Endothelial cell of umbilical vein (primary cell): ENCODE data around the gene ARHGAP22. TPM values are rescaled to one million over a fixed set of nuclear protein-coding genes. Genes with fewer than 3 reads are reported as not detected.

Source experiments
- BruUV-seq: library from RNA; stranded (reverse); fragments of 400-500 nt; replicated peaks from 2 replicates; lab custom pipeline; 2021; lab: Mats Ljungman, UMichigan
- CTCF ChIA-PET: fragments of 300-600, 350-600 bp; sonication (Branson Sonifier 250); formaldehyde crosslinking; loops from one replicate; lab custom pipeline; 2021; ENCODE audit warnings: antibody characterized with exemption, inconsistent platforms; lab: Charles Lee
- POLR2A ChIA-PET: fragments of 300-600, 350-600 bp; sonication (Branson Sonifier 250); formaldehyde crosslinking; loops from one replicate; lab custom pipeline; 2021; ENCODE audit warnings: antibody characterized with exemption, inconsistent platforms; lab: Charles Lee
- DNase-seq: peaks from one replicate; pipeline ENCODE4 v3.0.0-alpha.2; 2011; ENCODE audit warnings: low read depth, low spot score
- FAIRE-seq: peaks from 2 replicates; lab custom pipeline; 2011; peaks lifted over from hg19 to GRCh38; lab: Jason Lieb, UNC
- H2AFZ ChIP-seq: 2 replicates; pipeline ENCODE4 v1.6.0; 2012; ENCODE audit warnings: low read depth, low read length, control low read depth, inconsistent platforms
- H3K27ac ChIP-seq: 2 replicates; pipeline ENCODE4 v1.5.1; 2011; ENCODE audit warnings: low read depth, mild to moderate bottlenecking, control low read depth, low read length, moderate library complexity; ENCODE audit not compliant: insufficient read depth
- H3K27me3 ChIP-seq, 2 experiments: 2 replicates each; pipeline versions ENCODE4 v1.6.0 to v1.6.1; 2011; ENCODE audit warnings: low read length in 2 of 2, mixed read lengths in 1 of 2; ENCODE audit not compliant: control insufficient read depth in 2 of 2, insufficient read depth in 2 of 2
- H3K36me3 ChIP-seq, 2 experiments: 2 replicates in 1 of 2; 3 replicates in 1 of 2; pipeline ENCODE4 v1.5.1; 2011; ENCODE audit warnings: low read length in 2 of 2, mild to moderate bottlenecking in 1 of 2, moderate library complexity in 1 of 2; ENCODE audit not compliant: control insufficient read depth in 2 of 2, insufficient read depth in 2 of 2; ENCODE audit errors: extremely low read depth in 1 of 2
- H3K4me1 ChIP-seq: 3 replicates; pipeline ENCODE4 v1.5.1; 2011; ENCODE audit warnings: mild to moderate bottlenecking, low read length; ENCODE audit not compliant: control insufficient read depth, insufficient read depth; ENCODE audit errors: extremely low read depth
- H3K4me2 ChIP-seq: 2 replicates; pipeline ENCODE4 v1.6.1; 2011; ENCODE audit warnings: low read length, control low read depth, mixed read lengths; ENCODE audit not compliant: insufficient read depth
- H3K4me3 ChIP-seq, 3 experiments: fragments of 200-600 bp in 1 of 3; sonication (generic), shearing (Covaris generic) in 1 of 3; replicated peaks in 1 of 3; 2 replicates each; pipeline ENCODE4 v1.5.1; 2011 to 2016; ENCODE audit warnings: control low read depth in 3 of 3, low read length in 3 of 3, mild to moderate bottlenecking in 2 of 3, inconsistent platforms in 1 of 3, low read depth in 1 of 3, moderate library complexity in 1 of 3; ENCODE audit not compliant: insufficient read depth in 1 of 3
- H3K79me2 ChIP-seq: 2 replicates; pipeline ENCODE4 v1.6.0; 2012; ENCODE audit warnings: low read length, inconsistent platforms; ENCODE audit not compliant: control insufficient read depth, insufficient read depth
- H3K9ac ChIP-seq: replicated peaks from 2 replicates; pipeline ENCODE3; 2011; ENCODE audit warnings: low read length, control low read depth; ENCODE audit not compliant: insufficient read depth; ENCODE audit errors: extremely low read depth
- H3K9me1 ChIP-seq: replicated peaks from 3 replicates; pipeline ENCODE4 v1.6.0; 2011; ENCODE audit warnings: mild to moderate bottlenecking, low read length; ENCODE audit not compliant: control insufficient read depth, insufficient read depth; ENCODE audit errors: extremely low read depth
- H3K9me3 ChIP-seq: replicated peaks from 2 replicates; pipeline ENCODE4 v1.5.1; 2012; ENCODE audit warnings: low read length, inconsistent platforms; ENCODE audit not compliant: control insufficient read depth, insufficient read depth
- H4K20me1 ChIP-seq: replicated peaks from 2 replicates; pipeline ENCODE3; 2011; ENCODE audit warnings: mild to moderate bottlenecking, low read length; ENCODE audit not compliant: control insufficient read depth, insufficient read depth; ENCODE audit errors: extremely low read depth
- CTCF ChIP-seq, 2 donors: IDR thresholded peaks; 1 replicate in 1 of 2; 2 replicates in 1 of 2; pipeline ENCODE4 v1.5.1; 2011; ENCODE audit warnings: low read length in 2 of 2, mild to moderate bottlenecking in 2 of 2, moderate library complexity in 2 of 2, control low read depth in 1 of 2, inconsistent platforms in 1 of 2, low read depth in 1 of 2; ENCODE audit not compliant: insufficient read depth in 1 of 2; ENCODE audit errors: extremely low read depth in 1 of 2
- EZH2 ChIP-seq: IDR thresholded peaks from 2 replicates; pipeline ENCODE4 v1.6.1; 2012; ENCODE audit warnings: borderline replicate concordance, low read depth, mild to moderate bottlenecking, moderate library complexity, low read length, inconsistent platforms; ENCODE audit not compliant: severe bottlenecking
- FOS ChIP-seq: IDR thresholded peaks from 2 replicates; pipeline ENCODE4 v1.6.1; 2011; ENCODE audit warnings: mild to moderate bottlenecking, low read length, moderate library complexity, borderline replicate concordance; ENCODE audit not compliant: insufficient read depth
- GATA2 ChIP-seq: IDR thresholded peaks from 2 replicates; pipeline ENCODE4 v1.7.0; 2011; ENCODE audit warnings: low read depth, mild to moderate bottlenecking, moderate library complexity, mixed read lengths, low read length; ENCODE audit not compliant: insufficient read length, insufficient read depth
- JUN ChIP-seq: IDR thresholded peaks from 2 replicates; pipeline ENCODE4 v1.6.1; 2011; ENCODE audit warnings: borderline replicate concordance, low read depth; ENCODE audit not compliant: insufficient read length, insufficient read depth
- MYC ChIP-seq: IDR thresholded peaks from one replicate; pipeline ENCODE4 v1.6.1; 2011; ENCODE audit warnings: mild to moderate bottlenecking, low read depth, low read length
- POLR2A ChIP-seq: IDR thresholded peaks from 2 replicates; pipeline ENCODE4 v1.6.1; 2012; ENCODE audit warnings: low read depth, mild to moderate bottlenecking, control low read depth, low read length
- POLR2AphosphoS5 ChIP-seq: IDR thresholded peaks from 2 replicates; pipeline ENCODE4 v1.6.1; 2012; ENCODE audit warnings: low read depth, mild to moderate bottlenecking, control low read depth, low read length, moderate library complexity; ENCODE audit not compliant: insufficient read depth
- dilution Hi-C: fragments of 300-500 bp; cut with MboI; formaldehyde crosslinking; loops from one replicate; pipeline ENCODE4 v1.15.0; 2019; ENCODE audit warnings: low sequenced_read_pairs; ENCODE audit not compliant: extremely low pct_ligation_motif_present
- intact Hi-C: fragments of 100-400 bp; cut with micrococcal nuclease; formaldehyde crosslinking; loops from one replicate; pipeline ENCODE4 v1.10.0; 2022
- polyA plus RNA-seq, 4 experiments: library from polyadenylated mRNA; depleted of rRNA in 3 of 4; stranded (reverse) in 3 of 4; unstranded in 1 of 4; fragments of >200 nt; gene quantifications; 2 replicates each; pipeline versions ENCODE4 v1.2.1 to v1.2.3, GENCODE V29; 2011 to 2012; ENCODE audit warnings: missing spikeins in 1 of 4
- total RNA-seq: library from RNA; stranded (reverse); gene quantifications from 2 replicates; pipeline ENCODE4 v1.2.3, GENCODE V29; 2021
- TF ChIP-seq, protein P1 (sequence below): IDR thresholded peaks from 2 replicates; pipeline ENCODE4 v1.6.1; 2011; ENCODE audit not compliant: insufficient read depth, insufficient read length

Gene ARHGAP22
- total and polyA plus RNA-seq, 2 donors (not counting 3 experiments of a cell fraction or from before 2014, with no cell fraction given) = 8.6 to 50.3 TPM

DNA sequence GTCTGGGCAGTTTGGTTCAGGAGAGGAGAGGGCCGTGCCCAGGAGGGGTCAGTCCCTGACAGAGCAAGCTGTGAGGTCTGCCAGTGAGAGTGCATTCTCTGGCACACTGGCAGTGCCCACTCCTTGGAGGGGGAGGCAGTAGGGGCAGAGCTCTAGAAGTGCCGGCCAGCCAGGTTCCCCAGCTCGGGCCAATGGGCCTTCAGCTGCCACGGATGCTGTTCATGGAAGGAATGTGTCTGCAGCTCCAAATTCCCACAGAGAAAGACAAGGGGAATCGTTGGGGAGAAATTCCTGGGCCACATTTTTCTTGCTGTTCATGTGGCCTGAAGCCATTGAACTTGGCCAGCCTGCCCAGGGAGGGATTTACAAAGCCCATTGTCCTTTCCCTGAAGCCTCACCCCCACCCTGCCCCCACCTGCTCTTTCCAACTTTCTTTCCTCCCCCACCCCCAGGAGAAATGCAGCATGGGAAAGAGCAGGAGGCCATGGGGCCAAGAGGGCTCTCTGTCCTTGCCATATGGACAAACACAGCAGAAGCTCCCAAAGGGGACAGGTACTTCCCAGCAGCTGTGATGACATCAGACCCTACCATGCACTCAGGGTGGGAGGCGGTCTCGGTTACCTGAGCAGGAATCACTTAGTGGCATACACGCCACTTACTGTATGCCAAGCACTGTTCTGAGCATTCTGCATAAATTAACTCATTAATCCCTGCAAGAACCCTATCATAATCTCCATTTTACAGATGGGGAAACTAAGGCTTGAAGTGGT, 70.7 kb downstream of the ARHGAP22 start:
- Histone ChIP-seq H3K4me2 (no peak overlapping the region), H4K20me1 (no peaks in the 10 kb centered on the region), H3K36me3 (peaks cover 0 to 2% of the 10 kb centered on the region in 2 experiments), H3K9me1 (no peaks in the 10 kb centered on the region), H3K9ac (no peak overlapping the region), H3K9me3 (no peaks in the 10 kb centered on the region), H3K4me1 (no peaks in the 10 kb centered on the region), H2AFZ (no peak overlapping the region), H3K27me3 (no peaks in the 10 kb centered on the region), H3K79me2 (peaks cover 10% of the 10 kb centered on the region), H3K4me3 (no peak overlapping the region), H3K27ac (no peak overlapping the region)
- BruUV-seq = no TSS peak
- no peak for DNase-seq
- FAIRE-seq = no peak
- intact Hi-C loops (no loop called here), dilution Hi-C loops (no loop called here)
- TF ChIP-seq GATA2 = no peak
- TF ChIP-seq, protein P1, sequence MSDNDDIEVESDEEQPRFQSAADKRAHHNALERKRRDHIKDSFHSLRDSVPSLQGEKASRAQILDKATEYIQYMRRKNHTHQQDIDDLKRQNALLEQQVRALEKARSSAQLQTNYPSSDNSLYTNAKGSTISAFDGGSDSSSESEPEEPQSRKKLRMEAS = no peak
- no peak for TF ChIP-seq MYC
- ChIA-PET POLR2A (no interaction called here), CTCF (interaction anchor here (0.6 to 5.7 kb wide), 5 partner anchors 13 to 124 kb away, joined by 3 to 28 read pairs (median 4); no protein-coding TSS in a partner anchor)

DNA sequence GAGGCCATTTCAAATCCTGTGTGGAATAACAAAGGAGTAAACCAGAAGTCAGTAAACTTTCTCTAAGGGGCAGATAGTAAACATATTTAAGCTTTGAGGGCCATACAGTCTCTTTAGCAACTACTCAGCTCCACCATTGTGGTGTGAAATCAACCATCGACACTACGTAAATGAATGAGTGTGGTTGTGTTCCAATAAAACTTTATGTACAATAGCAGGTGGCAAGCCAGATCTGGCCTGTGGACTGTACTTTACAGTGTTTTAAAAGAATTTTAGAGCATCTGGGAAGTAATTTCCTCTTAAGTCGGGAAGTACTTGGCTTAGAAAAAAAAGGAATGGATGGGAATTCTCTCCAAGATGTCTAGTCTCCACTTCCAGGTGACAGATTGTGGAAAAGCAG, 71.3 kb downstream of the ARHGAP22 start:
- dilution Hi-C loops = no loop called here
- Histone ChIP-seq H3K9me3 (no peaks in the 10 kb centered on the region), H3K4me2 (no peak overlapping the region), H2AFZ (no peak overlapping the region), H3K9ac (no peak overlapping the region), H3K27me3 (no peaks in the 10 kb centered on the region), H4K20me1 (no peaks in the 10 kb centered on the region), H3K4me3 (no peak overlapping the region), H3K79me2 (peaks cover 14% of the 10 kb centered on the region), H3K36me3 (peaks cover 0 to 2% of the 10 kb centered on the region in 2 experiments), H3K4me1 (no peaks in the 10 kb centered on the region), H3K9me1 (no peaks in the 10 kb centered on the region), H3K27ac (no peak overlapping the region)
- intact Hi-C loops = no loop called here
- no peak for DNase-seq
- no peak for FAIRE-seq
- ChIA-PET CTCF (interaction anchor here (0.6 to 5.7 kb wide), 6 partner anchors 13 to 172 kb away, joined by 3 to 28 read pairs (median 4); no protein-coding TSS in a partner anchor), POLR2A (interaction anchor here (0.7 kb wide), 2 partner anchors 57 to 200 kb away, joined by 4 to 13 read pairs; no protein-coding TSS in a partner anchor)
- TF ChIP-seq GATA2 (no peak), POLR2A (no peak), EZH2 (no peak), CTCF (IDR thresholded peaks at IDR 0.05; ENCODE audit: extremely low read depth in 1 of 2, insufficient read depth in 1 of 2, low read depth in 1 of 2, low read length in 2 of 2) (no peak), MYC (no peak), FOS (no peak), POLR2AphosphoS5 (no peak), JUN (no peak)
- TF ChIP-seq, protein P1 = no peak
- BruUV-seq = no TSS peak
